Gastrocnemius medialis (tissue), 4 donors: ENCODE results near the gene LSM11. TPM values are rescaled to one million over a fixed set of nuclear protein-coding genes. Genes with fewer than 3 reads are reported as not detected.
"Not testable (repeated sequence)": the region's sequence is repeated elsewhere in the genome, so short reads cannot be mapped to it uniquely, and the experiment has no call there.

ENCODE experiments used
- ATAC-seq, 2 donors: fragments of 150-250 bp; one replicate each; pipeline ENCODE4 v1.9.1; 2016
- DNase-seq, 2 donors: peaks; one replicate each; pipeline ENCODE4 v3.0.0-alpha.2; 2019
- H3K27ac ChIP-seq, 4 donors: fragments of 200-600 bp; sonication (generic); 1 replicate in 1 of 4; 2 replicates in 3 of 4; pipeline ENCODE4 v1.5.1; 2016 to 2018; ENCODE audit warnings: mild to moderate bottlenecking in 2 of 4, moderate library complexity in 1 of 4
- H3K27me3 ChIP-seq, 3 donors: fragments of 200-600 bp; sonication (generic) in 2 of 3; 1 replicate in 1 of 3; 2 replicates in 2 of 3; pipeline versions ENCODE4 v1.5.1 to v1.6.0; 2016 to 2019; ENCODE audit warnings: mild to moderate bottlenecking in 1 of 3, moderate library complexity in 1 of 3
- H3K36me3 ChIP-seq, 2 donors: fragments of 200-600 bp; sonication (generic) in 1 of 2; one replicate each; pipeline ENCODE4 v1.5.1; 2017 to 2018
- H3K4me1 ChIP-seq, 2 donors: fragments of 200-600 bp; sonication (generic) in 1 of 2; one replicate each; pipeline ENCODE4 v1.5.1; 2016 to 2017; ENCODE audit warnings: mild to moderate bottlenecking in 2 of 2
- H3K4me3 ChIP-seq, 4 donors: fragments of 200-600 bp; sonication (generic) in 3 of 4; 1 replicate in 1 of 4; 2 replicates in 3 of 4; pipeline ENCODE4 v1.5.1; 2016 to 2019; ENCODE audit warnings: mild to moderate bottlenecking in 2 of 4
- H3K9me3 ChIP-seq, 3 donors: fragments of 200-600 bp; sonication (generic) in 2 of 3; 1 replicate in 1 of 3; 2 replicates in 2 of 3; pipeline ENCODE4 v1.5.1; 2016 to 2019
- CTCF ChIP-seq, 5 experiments: fragments of 450-650 bp in 3 of 5; fragments of 200-600 bp in 2 of 5; sonication (generic) in 2 of 5; IDR thresholded peaks in 4 of 5; conservative IDR thresholded peaks in 1 of 5; 1 replicate in 4 of 5; 2 replicates in 1 of 5; pipeline ENCODE4 v1.5.1; 2016 to 2019; ENCODE audit warnings: antibody characterized with exemption in 5 of 5, mild to moderate bottlenecking in 3 of 5, moderate library complexity in 3 of 5
- POLR2A ChIP-seq, 2 donors: fragments of 450-650 bp; IDR thresholded peaks; one replicate each; pipeline ENCODE4 v1.6.1; 2017; ENCODE audit warnings: antibody characterized with exemption in 2 of 2, mild to moderate bottlenecking in 2 of 2, moderate library complexity in 2 of 2
- in situ Hi-C, 4 donors: fragments of 200-750 bp; cut with MboI; loops; one replicate each; pipeline versions ENCODE4 v1.15.0 to v1.8.0; 2017; ENCODE audit warnings: low sequenced_read_pairs in 4 of 4
- intact Hi-C: fragments of 100-400 bp; cut with DNase I; formaldehyde crosslinking; loops from one replicate; pipeline ENCODE4 v1.15.1; 2023; ENCODE audit warnings: low total_unique reads
- total RNA-seq, 4 donors: library from RNA; depleted of rRNA; stranded (reverse); fragments of >200 nt; gene quantifications; one replicate each; pipeline versions ENCODE4 v1.1.0 to v1.2.3, GENCODE V29; 2016

LSM11 gene
- 1 to 10 TPM in 3 of 4 donors, under 1 TPM in 1; 0.95 to 1.9 (median 1.2) TPM for total RNA-seq

- Histone ChIP-seq H3K4me1 (peaks cover 10 to 14% of the 10 kb centered on the region in 2 donors), H3K9me3 (no peaks in the 10 kb centered on the region), H3K36me3 (peaks cover 0 to 5% of the 10 kb centered on the region in 2 donors), H3K4me3 (peak within 1 kb of the TSS; percentile 67 to 91 (median 72)), H3K27me3 (no peaks in the 10 kb centered on the region), H3K27ac (peak within 1 kb of the TSS in 2 of 4 donors; percentile 46 to 58)
- peak; percentile 94 for ATAC-seq
- peak; percentile 65 to 78 for DNase-seq
- intact Hi-C loops (loop anchor here (1.0 to 10.0 kb wide), 4 partner anchors 12 to 599 kb away; partner anchors contain the start of genes MED7 and THG1L), in situ Hi-C loops (loop anchor here in 2 of 4 donors (25.0 kb wide), 1 partner anchor 606 kb away; the partner anchor contains the start of gene MED7 (in 2 of the 2))
- no peak for TF ChIP-seq POLR2A (IDR thresholded peaks at IDR 0.05)
- peak; percentile 87 to 100 (median 95) for TF ChIP-seq CTCF (IDR thresholded peaks at IDR 0.05 in 4 of 5, conservative IDR thresholded peaks at IDR 0.05 in 1 of 5)
These were observed at the start of gene LSM11 for GRCh38 chr5:157743163-157744050. Gene LSM11, plus strand, starts transcription at chr5:157743712. Its CDS starts 39 bp downstream, at chr5:157743751.

GRCh38 chr5:157693816-157694215, 49.7 kb upstream of the LSM11 start:
- not testable (repeated sequence) for H3K4me3 ChIP-seq, DNase-seq, ATAC-seq

GRCh38 chr5:157696154-157696553, 47.4 kb upstream of the LSM11 start:
- H3K27me3 ChIP-seq, H3K9me3 ChIP-seq, H3K36me3 ChIP-seq, H3K4me3 ChIP-seq, intact Hi-C loops, DNase-seq, H3K4me1 ChIP-seq, in situ Hi-C loops, H3K27ac ChIP-seq, ATAC-seq: not testable (repeated sequence)

More at GRCh38 chr5:157693816-157694215, 49.7 kb upstream of the LSM11 start:
- H3K27ac ChIP-seq, intact Hi-C loops, in situ Hi-C loops, H3K4me1 ChIP-seq, H3K27me3 ChIP-seq, H3K9me3 ChIP-seq, H3K36me3 ChIP-seq: not testable (repeated sequence)

- DNase-seq, H3K4me1 ChIP-seq, H3K4me3 ChIP-seq, H3K27me3 ChIP-seq, H3K36me3 ChIP-seq, ATAC-seq, H3K27ac ChIP-seq, H3K9me3 ChIP-seq, intact Hi-C loops, in situ Hi-C loops: not testable (repeated sequence)
These were observed 44.8 kb upstream of the LSM11 start for GRCh38 chr5:157698674-157699073.

- intact Hi-C loops (no loop called here), in situ Hi-C loops (loop anchor here in 1 of 4 donors (25.0 kb wide), 1 partner anchor 266 kb away; no protein-coding TSS in a partner anchor)
- TF ChIP-seq POLR2A (IDR thresholded peaks at IDR 0.05): no peak
- TF ChIP-seq CTCF (IDR thresholded peaks at IDR 0.05 in 4 of 5, conservative IDR thresholded peaks at IDR 0.05 in 1 of 5): no peak
- H3K36me3 ChIP-seq: no peaks in the 10 kb centered on the region
- H3K4me3 ChIP-seq: no peak overlapping the region
- ATAC-seq (no peak), DNase-seq (no peak)
- H3K4me1 ChIP-seq: no peaks in the 10 kb centered on the region
- no peaks in the 10 kb centered on the region for H3K27me3 ChIP-seq
- no peak overlapping the region for H3K27ac ChIP-seq
- no peaks in the 10 kb centered on the region for H3K9me3 ChIP-seq
These were observed 39.8 kb upstream of the LSM11 start for GRCh38 chr5:157703736-157704135.

- ATAC-seq (no peak), DNase-seq (no peak)
- Histone ChIP-seq H3K27ac (no peak overlapping the region), H3K9me3 (no peaks in the 10 kb centered on the region), H3K27me3 (no peaks in the 10 kb centered on the region), H3K4me1 (no peaks in the 10 kb centered on the region), H3K36me3 (no peaks in the 10 kb centered on the region), H3K4me3 (no peak overlapping the region)
- intact Hi-C loops: no loop called here
- TF ChIP-seq CTCF (IDR thresholded peaks at IDR 0.05 in 4 of 5, conservative IDR thresholded peaks at IDR 0.05 in 1 of 5) (no peak), POLR2A (IDR thresholded peaks at IDR 0.05) (no peak)
- in situ Hi-C loops: loop anchor here in 1 of 4 donors (25.0 kb wide), 1 partner anchor 272 kb away; no protein-coding TSS in a partner anchor
These were observed 34.6 kb upstream of the LSM11 start for GRCh38 chr5:157708866-157709265.
